HFF-Myc (cell line): Measurements from ENCODE around the gene ZNF277.
"Not testable (repeated sequence)": the region's sequence is repeated elsewhere in the genome, so short reads cannot be mapped to it uniquely, and the experiment has no call there.

ENCODE experiments used
- DNase-seq: peaks from one replicate; pipeline ENCODE4 v3.0.0-alpha.2; 2011; ENCODE audit warnings: low read depth; ENCODE audit errors: extremely low read depth
- H3K4me3 ChIP-seq: replicated peaks from 2 replicates; pipeline ENCODE4 v1.5.1; 2011; ENCODE audit warnings: low read depth, mild to moderate bottlenecking, control low read depth, low read length
- CTCF ChIP-seq: IDR thresholded peaks from 2 replicates; pipeline ENCODE4 v1.5.1; 2012; ENCODE audit warnings: mild to moderate bottlenecking, low read depth, low read length, control low read depth; ENCODE audit errors: missing control alignments

ZNF277 gene

GRCh38 chr7:112306903-112307302, 100.4 kb downstream of the ZNF277 start:
- DNase-seq: no peak
- H3K4me3 ChIP-seq: no peak overlapping the region
- TF ChIP-seq CTCF: no peak

GRCh38 chr7:112307506-112307905, 101.0 kb downstream of the ZNF277 start:
- no peak for DNase-seq
- H3K4me3 ChIP-seq: no peak overlapping the region
- TF ChIP-seq CTCF: no peak

- no peak for TF ChIP-seq CTCF
- no peak for DNase-seq
- H3K4me3 ChIP-seq: no peak overlapping the region
These were observed 102.5 kb downstream of the ZNF277 start for GRCh38 chr7:112308974-112309373.

- not testable (repeated sequence) for H3K4me3 ChIP-seq, DNase-seq
These were observed 110.3 kb downstream of the ZNF277 start for GRCh38 chr7:112316803-112317202.

- TF ChIP-seq CTCF: no peak
- DNase-seq: no peak
- H3K4me3 ChIP-seq: no peak overlapping the region
These were observed 115.6 kb downstream of the ZNF277 start for GRCh38 chr7:112322070-112322469.

GRCh38 chr7:112327566-112327965, 121.1 kb downstream of the ZNF277 start:
- no peak overlapping the region for H3K4me3 ChIP-seq
- no peak for TF ChIP-seq CTCF
- DNase-seq: no peak

GRCh38 chr7:112331492-112331891, 125.0 kb downstream of the ZNF277 start:
- no peak overlapping the region for H3K4me3 ChIP-seq
- no peak for TF ChIP-seq CTCF
- no peak for DNase-seq

- H3K4me3 ChIP-seq: no peak overlapping the region
- no peak for DNase-seq
- no peak for TF ChIP-seq CTCF
These were observed 127.9 kb downstream of the ZNF277 start for GRCh38 chr7:112334366-112334765.
